ENCODE data around the gene VEGFA.
"Not testable (repeated sequence)": the region's sequence is repeated elsewhere in the genome, so short reads cannot be mapped to it uniquely, and the experiment has no call there.

The VEGFA gene

DNA sequence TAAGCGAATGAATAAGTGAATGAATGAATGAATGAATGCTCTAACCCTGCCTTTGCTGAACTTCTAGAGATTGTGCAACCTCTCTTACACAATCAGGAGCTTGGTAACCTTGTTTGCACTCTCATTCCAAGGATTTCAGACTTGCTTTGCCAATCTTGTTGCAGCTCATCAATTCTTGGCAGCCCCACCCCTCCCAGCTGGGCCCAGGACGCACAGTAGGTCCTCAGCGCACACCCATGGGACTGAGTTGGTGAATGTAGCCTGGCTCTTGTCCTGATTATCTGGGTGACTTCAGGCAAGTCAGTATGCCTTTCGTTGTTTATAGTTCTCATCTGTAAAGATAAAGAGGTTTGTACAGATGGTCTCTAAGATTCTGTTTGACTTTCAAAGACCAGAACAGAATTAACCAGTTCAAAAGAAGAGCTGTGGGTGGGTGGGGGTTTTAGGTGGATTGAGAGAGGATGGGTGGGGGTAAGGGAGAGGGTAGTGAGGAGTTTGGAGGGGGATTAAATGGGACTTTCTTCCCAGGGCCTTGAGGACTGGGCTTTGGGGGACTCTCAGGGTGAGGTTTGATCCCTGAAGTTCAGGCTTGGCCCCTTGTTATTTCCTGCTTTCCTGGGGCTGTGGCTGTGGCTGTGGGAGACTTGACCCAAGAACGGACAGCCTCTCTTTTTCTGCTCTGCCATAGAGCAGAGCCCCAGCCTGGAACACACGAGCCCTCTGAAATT, 33.2 kb downstream of the VEGFA start:
- DNase-seq (ENCODE audit: low spot score): no peak

DNA sequence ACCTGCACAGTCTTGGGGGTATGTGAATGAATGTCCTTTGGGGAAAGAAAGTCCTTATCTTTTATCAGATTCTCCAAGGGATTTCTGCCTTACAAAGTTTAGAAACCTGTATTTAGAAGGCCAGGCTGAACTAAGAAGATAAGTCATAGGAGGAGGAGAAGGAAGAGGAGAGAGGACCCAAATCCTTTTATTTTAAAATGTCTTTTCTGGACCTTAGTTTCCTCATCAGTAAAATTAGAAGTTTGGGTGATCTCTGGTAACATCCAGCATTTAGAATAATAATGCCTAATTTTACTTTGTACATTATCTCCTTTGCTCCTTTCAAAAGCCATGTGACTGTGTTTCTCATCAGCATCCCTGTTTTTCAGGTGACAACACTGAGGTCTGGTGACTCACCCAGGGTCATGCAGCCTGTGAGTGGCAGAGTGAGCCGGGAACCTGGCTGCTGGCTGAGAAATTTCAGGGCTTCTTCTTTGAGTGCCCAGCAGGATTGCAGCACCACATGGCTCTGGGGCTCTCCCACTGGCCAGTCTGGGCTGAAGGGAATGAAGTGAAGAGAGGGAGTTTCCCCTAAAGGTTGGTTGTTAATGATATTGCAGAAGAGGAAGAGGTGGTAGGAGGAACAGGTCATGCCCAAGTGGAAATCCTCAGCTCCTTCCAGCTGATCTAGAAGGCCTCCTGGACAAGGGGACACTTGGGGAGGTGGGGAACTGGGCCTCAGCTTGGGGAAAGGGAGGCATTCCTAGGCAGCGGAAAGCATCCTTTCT, 34.0 kb downstream of the VEGFA start:
- DNase-seq (ENCODE audit: low spot score): no peak

DNA sequence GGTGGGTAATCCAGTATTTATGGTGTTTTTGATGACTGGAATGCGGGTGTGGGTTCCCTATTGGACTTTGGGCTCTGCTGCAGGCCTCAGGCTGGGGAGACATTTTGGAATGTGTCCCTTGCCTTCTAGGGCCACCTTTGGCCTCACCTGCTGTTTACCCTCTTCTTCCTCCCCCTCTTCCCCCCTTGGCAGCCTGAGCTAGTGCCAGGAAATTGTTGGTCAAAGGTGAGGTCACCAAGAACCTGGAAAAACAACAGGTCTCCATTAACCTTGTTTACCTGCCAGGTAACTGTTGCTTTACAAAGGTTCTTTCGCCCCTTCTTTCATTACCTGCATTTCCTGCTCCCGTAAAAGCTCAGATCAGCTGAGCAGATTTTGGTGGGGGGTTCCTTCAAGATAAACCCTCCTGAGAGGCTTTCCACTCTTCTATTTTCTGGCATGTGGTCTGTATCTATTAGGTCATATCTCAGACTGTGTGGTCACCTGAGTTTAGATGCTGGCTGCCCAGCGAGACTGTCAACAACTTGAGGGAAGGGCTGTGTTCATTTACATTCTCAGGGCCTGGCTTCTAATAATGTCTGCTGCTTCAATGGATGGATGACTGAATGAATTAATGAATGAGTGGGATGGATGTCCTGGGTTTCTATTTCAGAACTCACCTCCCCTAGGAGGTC, 34.7 kb downstream of the VEGFA start:
- no peak for DNase-seq (ENCODE audit: low spot score)

DNA sequence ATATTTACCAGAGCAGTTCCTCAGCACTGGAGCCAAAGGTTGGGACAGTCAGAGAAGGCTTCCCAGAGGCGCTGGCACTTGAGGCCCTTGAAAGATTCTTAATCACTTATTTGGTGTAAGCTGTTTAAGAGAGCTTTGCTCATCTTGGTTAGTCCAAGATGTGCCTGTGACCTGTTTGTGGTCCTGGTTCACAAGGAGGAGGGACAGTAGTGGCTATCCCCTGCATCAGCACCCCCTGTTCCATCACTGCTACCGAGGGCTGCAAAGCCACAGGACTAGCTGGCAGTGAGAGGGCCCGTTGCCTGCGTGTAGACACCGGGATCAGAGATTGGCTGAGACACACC, 35.7 kb downstream of the VEGFA start:
- no peak for DNase-seq (ENCODE audit: low spot score)

DNA sequence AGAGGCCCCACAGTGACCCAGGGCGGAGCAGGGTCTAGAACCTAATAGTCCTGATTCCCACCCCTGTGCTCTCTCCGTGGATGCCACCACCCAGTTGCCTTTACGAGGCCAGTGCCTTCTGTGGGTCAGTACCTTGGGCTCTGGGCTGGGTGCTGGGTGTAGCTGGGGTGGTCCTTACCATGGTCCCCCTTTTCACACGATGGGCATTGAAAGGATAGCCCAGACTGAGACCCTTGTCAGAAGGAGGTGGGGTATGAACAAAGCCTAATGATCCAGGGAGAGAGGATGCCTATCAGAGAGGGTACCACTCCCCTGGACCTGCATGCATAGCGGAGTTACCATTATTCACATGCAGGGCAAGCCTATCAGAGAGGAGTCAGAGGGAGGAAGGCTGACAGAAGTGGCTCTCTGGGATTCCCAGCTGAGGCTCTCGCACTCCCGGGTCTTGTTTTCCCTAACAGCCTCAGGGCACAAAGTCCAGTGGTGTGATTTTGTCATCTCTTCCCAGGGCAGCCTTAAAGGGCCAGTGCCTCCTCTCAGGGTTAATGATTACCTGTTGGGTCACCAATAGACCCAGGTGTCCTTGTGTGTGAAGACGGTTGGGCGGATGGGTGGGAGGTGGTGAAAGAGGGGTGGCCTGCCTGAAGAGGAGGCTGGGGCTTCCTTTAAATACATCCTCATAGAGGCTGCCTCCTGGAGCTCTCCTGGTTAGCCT, 36.2 kb downstream of the VEGFA start:
- no peak for DNase-seq (ENCODE audit: low spot score)

DNA sequence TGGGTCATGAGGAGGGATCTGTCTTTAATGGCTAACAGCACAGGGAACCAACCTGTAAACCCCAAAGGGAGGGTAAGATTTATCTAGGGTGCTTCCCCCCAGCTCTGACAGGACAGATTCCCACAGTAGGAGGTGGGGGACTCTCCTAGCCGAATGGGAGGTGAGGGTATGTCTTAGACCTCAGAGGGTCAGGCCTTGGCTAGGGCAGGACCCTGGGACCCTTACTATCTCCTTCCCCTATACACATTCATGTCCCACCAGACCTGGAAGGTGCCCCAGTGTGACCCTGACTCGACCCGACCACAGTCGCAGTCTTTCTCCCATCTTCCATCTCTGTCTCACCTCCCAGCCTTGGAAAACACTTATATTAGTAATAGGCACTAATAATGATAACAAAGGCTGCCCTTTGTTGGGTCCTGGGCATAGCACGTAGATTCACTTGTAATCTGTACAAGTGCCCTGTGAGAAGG, 36.8 kb downstream of the VEGFA start:
- no peak for DNase-seq (ENCODE audit: low spot score)

DNA sequence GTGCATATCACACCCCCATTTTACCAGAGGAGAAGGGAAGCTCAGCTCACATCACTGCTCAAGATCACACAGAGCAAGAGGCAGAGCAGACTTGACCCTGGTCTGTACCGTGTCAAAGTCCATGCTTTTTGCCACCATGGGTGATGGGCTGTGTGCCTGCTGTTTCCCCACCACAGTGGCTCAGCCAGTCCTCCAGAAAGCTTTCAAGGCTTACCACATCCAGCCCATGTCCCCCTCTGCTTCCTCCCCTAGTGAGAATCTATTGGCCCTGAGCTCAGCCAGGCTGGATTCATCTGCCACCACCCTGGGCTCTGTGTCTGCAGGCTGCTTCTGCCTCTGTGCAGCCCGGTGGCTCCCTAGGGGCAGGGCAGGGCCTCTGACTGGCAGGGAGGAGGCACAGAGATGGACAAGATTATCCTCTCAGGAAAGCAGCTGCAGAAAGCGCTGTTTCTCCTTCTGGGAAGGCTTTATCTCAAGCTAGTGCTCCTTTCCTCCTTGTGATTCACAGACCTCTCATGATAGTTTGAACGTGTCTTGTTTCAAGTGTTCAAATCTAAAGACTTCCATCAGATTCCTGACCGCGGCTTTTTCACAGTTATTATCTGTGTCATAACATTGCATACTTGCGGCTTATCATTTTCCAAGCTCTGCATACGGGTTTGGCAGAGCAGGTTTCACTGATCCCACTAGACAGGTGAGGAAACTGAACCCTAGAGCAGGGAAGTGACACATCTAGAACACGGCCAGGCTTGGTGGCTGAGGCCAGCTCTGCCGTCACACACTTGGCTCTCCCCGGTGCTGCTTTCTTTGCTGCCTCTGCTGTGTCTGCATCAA, 37.4 kb downstream of the VEGFA start:
- DNase-seq (ENCODE audit: low spot score): no peak

DNA sequence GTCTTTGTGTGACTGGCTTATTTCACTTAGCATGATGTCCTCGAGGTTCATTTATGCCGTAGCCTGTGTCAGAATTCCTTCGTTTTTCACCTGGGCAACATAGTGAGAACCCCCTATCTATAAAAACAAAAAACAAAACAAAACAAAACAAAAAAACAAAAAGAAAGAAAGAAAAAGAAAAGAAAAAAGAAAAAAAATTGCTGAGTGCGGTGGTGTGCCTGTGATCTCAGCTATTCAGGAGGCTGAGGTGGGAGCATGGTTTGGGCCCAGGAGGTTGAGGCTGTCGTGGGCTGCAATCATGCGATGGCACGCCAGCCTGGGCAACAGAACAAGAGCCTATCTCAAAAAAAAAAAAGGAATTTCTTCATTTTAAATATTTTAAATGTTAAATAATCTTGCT, 38.4 kb downstream of the VEGFA start:
- DNase-seq (ENCODE audit: low spot score): no peak

DNA sequence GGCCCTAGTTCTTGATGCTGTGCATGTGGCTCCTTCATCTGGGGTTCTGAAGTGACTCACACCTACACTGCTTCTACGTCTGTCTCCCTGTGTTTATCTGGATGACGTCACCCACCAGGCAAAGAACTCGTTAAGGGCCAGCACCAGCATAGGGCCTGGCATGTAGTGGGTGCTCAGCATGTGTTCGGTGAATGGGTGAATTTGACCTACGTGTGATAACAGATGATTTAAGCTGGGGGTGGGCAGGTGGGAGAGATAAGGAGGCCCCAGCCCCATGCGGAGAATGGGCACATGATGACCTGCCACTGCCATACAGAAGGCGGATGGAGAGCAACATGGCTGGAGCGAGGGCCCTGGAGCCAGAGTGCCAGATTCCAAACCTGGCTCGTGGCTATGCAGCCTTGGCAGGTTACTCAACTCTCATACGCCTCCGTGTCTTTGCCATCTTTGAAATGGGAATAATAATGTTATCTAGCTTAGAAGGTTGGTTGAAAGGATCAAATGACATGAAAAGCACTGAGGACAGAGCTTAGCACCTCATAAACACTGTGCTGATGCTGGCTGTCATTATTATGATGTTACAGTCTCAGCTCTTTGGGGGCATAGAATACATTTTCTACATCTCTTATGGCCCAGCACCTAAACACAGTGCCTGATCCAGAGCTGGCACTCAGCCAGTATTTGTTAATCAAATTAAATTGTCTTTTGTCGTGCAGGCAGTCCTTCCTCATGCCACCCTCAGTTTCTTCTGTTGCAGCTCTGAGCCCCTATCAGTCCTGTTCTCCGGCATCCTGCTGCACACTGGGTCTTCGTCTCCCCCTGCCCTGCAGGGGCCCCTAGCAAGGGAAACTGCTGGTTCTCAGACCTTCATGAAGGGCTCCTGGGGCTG, 39.6 kb downstream of the VEGFA start:
- DNase-seq (ENCODE audit: low spot score): no peak

DNA sequence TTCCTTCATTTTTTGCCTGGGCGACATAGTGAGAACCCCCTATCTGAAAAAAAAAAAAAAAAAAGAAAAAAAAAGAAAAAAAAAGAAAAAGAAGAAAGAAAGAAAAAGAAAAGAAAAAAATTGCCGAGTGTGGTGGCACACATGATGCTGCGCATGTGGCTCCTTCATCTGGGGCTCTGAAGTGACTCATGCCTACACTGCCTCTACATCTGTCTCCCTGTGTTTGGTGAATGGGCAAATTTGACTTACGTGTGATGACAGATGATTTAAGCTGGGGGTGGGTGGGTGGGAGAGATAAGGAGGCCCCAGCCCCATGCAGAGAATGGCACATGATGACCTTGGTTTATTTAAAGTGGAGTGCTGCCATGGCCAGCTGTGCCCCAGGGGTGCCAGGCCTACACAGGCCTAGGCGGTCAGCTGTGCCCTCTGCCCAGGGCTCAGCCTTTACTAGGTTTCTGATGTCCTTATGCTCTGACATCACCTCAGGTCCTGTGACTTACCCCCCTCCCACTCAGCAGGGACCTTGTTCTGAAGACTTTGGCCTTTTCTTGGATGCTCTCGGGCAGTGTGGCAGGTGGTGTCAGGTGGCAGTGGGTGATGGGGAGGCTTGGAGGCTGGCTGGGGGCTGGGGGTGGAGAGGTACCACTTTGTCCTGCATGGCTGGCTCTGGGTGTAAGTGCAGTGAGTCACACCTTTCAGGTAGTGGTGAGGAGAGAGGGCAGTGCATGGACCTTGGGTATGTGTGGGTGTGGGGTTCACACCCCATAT, 41.1 kb downstream of the VEGFA start:
- DNase-seq (ENCODE audit: low spot score): no peak

DNA sequence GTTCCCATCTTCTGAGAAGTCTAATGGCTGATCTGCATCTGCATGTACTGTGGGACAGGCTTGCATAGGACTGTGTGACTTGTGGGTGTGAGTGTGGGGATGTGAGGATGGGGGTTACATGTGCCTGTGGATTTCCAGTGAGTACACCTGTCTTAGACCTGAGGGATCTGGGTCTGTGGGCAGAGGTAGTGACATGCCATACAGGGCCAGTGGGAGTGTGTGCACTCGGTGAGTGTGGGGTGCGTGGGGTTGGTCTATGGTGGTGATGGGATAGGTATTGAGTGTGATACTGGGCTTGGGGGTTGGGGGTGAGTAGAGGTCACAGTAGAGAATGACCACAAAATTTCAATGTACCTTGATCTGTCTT, 41.7 kb downstream of the VEGFA start:
- no peak for DNase-seq (ENCODE audit: low spot score)

DNA sequence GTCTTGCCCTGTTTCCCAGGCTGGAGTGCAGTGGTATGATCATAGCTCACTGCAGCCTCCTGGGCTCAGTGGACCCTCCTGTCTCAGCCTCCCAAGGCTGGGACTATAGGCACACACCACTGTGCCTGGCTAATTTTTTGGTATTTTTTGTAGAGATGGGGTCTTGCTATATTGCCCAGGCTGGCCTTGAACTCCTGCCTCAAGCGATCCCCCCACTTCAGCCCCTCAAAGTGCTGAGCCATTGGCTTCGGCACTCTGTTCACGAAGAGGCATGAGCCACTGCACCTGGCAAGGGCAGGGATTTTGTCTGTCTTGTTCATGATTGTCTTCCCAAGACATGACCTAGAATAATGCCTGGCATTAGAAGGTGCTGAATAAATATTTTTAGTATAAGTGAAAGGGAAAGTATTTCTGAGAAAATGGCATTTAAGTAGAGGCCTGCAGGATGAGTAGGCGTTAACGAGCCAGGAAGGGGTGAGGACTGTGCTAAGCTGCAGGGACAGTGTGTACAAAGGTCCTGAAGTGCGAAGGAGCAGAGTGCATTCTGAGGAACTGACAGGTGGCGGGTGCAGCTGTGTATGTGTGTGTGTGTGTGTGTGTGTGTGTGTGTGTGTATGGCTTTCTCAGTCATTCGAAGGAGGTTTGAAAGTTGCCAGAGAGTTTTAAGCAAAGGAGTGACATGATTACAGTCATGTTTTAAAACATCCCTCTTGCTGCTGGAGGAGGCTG, 43.0 kb downstream of the VEGFA start:
- DNase-seq (ENCODE audit: low spot score): no peak

DNA sequence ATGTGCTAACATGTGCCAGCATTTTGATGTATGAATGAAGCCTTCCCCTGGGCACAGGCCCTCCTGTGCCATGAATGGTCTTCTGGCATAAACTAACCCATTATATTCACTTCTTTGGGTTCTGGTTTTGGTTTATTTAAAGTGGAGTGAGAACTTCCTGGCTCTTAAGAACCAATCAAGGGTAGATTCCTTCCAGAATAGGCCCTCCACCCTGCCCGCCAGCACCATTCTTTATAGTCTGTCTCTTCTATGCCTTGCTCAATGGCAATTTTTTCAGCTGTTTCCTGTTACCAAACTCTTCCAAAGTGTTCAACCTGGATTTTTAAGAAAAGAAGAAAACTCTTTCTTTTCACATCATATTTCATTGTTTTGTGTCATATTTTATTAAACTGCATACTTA, 44.1 kb downstream of the VEGFA start:
- DNase-seq (ENCODE audit: low spot score): no peak

DNA sequence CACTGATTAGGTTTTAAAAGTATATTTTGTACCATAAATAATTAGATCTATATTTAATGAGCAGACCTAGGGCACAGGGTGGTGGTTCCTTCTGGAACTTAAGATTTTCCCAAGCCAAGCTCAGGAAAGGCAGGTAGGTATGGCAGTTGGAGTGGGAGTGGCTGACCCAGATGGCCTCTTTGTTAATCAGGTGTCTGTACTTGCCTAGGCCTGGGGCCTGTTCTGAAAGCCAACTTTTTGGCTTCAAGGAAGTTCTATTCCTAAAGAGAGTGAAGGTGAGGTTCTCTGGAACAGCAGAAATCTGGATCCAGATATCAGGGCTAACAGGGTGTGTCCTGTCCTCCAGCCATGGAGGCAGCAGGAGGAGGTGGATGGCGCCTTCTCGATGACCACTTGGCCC, 44.9 kb downstream of the VEGFA start:
- DNase-seq (ENCODE audit: low spot score): no peak

DNA sequence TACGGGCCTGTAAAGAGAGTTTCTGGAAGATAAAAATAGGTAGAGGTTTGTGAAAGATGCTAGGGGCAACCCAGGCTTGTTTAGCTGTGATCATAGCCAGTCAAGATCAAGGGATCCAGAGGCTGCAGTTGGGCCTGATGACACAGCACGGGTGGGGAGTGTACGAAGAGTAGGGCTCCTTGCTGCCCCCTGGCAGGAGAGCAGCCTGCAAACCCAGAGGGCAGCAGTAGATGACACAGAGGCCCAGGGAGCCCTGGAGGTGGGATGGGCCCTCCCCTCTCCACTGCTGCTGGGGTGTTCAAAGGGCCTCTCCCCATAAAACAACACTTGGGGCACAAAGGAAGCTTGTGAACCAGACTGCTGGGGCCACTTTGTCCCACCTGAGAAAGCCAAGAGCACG, 47.2 kb downstream of the VEGFA start:
- peak; percentile 76 for DNase-seq (ENCODE audit: low spot score)

DNA sequence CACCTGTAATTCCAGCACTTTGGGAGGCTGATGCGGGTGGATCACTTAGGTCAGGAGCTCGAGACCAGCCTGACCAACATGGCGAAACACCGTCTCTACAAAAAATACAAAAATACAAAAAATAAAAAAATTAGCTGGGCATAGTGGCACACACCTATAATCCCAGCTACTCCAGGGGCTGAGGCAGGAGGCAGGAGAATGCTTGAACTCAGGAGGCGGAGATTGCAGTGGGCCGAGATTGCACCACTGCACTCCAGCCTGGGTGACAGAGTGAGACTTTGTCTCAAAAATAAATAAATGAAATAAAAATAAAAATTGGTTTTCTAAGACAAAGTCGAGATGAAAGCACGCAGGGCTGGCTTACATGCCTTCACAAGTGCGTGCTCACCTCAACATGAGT, 49.0 kb downstream of the VEGFA start:
- DNase-seq (ENCODE audit: low spot score): not testable (repeated sequence)

DNA sequence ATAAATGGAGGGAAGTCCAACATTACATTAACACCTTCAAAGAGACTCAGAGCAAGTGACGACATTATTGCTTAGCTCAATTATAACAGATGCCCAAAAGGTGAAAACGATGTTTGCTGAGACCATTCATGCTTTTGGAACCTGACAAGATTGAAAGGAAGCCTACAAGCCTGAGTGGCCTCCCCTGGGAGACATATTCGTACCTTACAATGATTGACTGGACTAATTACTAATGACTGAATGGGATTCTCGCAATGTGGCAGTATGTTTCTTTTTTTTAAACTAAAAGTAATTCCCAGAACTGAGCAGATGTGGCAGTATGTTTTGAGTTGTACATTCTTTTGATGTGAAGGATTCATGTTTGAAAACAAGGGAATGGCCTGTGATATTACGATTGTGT, 49.9 kb downstream of the VEGFA start:
- no peak for DNase-seq (ENCODE audit: low spot score)

DNA sequence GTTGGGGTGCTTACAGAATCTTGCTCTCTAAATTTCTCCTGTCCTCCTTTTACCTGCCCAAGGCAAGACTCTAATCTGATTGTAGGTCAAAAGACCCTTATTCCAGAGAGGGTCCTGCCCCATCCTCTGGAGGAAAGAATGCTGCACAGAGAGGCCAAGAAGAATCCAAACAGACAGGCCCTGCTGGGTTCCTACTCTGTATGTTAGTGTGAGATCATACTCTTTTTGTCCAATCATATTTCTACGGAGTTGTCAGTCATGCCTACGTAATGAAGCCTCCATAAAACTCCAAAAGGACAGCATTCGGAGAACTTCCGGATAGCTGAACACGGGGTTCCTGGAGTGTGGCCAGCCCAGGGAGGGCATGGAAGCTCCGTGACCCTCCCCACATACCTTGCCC, 50.5 kb downstream of the VEGFA start:
- no peak for DNase-seq (ENCODE audit: low spot score)

Measured in iPS-NIHi11 (cell line).